Neural progenitor cell (in vitro differentiated cells): ENCODE measurements around the gene SUMF2. TPM values are rescaled to one million over a fixed set of nuclear protein-coding genes. Genes with fewer than 3 reads are reported as not detected.
"Not testable (repeated sequence)": the region's sequence is repeated elsewhere in the genome, so short reads cannot be mapped to it uniquely, and the experiment has no call there.

Experiments used
- DNase-seq: peaks from one replicate; pipeline ENCODE4 v3.0.0-alpha.2; 2016; ENCODE audit warnings: low spot score
- H2AFZ ChIP-seq: fragments of 200-600 bp; sonication (generic); replicated peaks from 2 replicates; pipeline ENCODE4 v1.6.1; 2016; ENCODE audit warnings: antibody characterized with exemption
- H3F3A ChIP-seq: fragments of 200-600 bp; sonication (generic); 2 replicates; pipeline ENCODE4 v1.6.1; 2016; ENCODE audit warnings: antibody characterized with exemption, low read depth
- H3K27ac ChIP-seq: fragments of 200-600 bp; sonication (generic); 2 replicates; pipeline ENCODE4 v1.5.1; 2016; ENCODE audit warnings: mild to moderate bottlenecking
- H3K27me3 ChIP-seq: fragments of 200-600 bp; sonication (generic); 2 replicates; pipeline ENCODE4 v1.6.1; 2016; ENCODE audit warnings: mild to moderate bottlenecking, moderate library complexity
- H3K36me3 ChIP-seq: fragments of 200-600 bp; sonication (generic); 2 replicates; pipeline ENCODE4 v1.5.1; 2016
- H3K4me1 ChIP-seq: fragments of 200-600 bp; sonication (generic); 2 replicates; pipeline ENCODE4 v1.6.1; 2016; ENCODE audit warnings: mixed run types
- H3K4me2 ChIP-seq: fragments of 200-600 bp; sonication (generic); 2 replicates; pipeline ENCODE4 v1.6.1; 2016
- H3K4me3 ChIP-seq: fragments of 200-600 bp; sonication (generic); 2 replicates; pipeline ENCODE4 v1.5.1; 2016
- H3K79me2 ChIP-seq: fragments of 200-600 bp; sonication (generic); 2 replicates; pipeline ENCODE4 v1.6.1; 2016; ENCODE audit warnings: low read depth
- H3K9ac ChIP-seq: fragments of 200-600 bp; sonication (generic); 2 replicates; pipeline ENCODE4 v1.6.1; 2016
- H3K9me3 ChIP-seq: fragments of 200-600 bp; sonication (generic); 2 replicates; pipeline ENCODE4 v1.5.1; 2016; ENCODE audit warnings: low read depth
- H4K20me1 ChIP-seq: fragments of 200-600 bp; sonication (generic); 2 replicates; pipeline ENCODE4 v1.6.1; 2016; ENCODE audit warnings: low read depth
- H3K27ac Mint-ChIP-seq: 3 replicates; pipeline ENCODE4 v1.8.0; 2021; ENCODE audit warnings: mixed read lengths
- H3K27me3 Mint-ChIP-seq: 2 replicates; pipeline ENCODE4 v1.8.0; 2022; ENCODE audit warnings: low read depth, mild to moderate bottlenecking, inconsistent platforms, moderate library complexity, mixed read lengths; ENCODE audit not compliant: insufficient read depth
- H3K36me3 Mint-ChIP-seq: 3 replicates; pipeline ENCODE4 v1.8.0; 2021; ENCODE audit warnings: mixed read lengths
- H3K4me1 Mint-ChIP-seq: 3 replicates; pipeline ENCODE4 v1.8.0; 2021; ENCODE audit warnings: mixed read lengths
- H3K4me3 Mint-ChIP-seq: 3 replicates; pipeline ENCODE4 v1.8.0; 2021; ENCODE audit warnings: mild to moderate bottlenecking, moderate library complexity, mixed read lengths
- H3K9me3 Mint-ChIP-seq: 3 replicates; pipeline ENCODE4 v1.8.0; 2020; ENCODE audit warnings: mixed read lengths
- CTCF ChIP-seq: fragments of 200-600 bp; sonication (generic); IDR thresholded peaks from 2 replicates; pipeline ENCODE4 v1.5.1; 2017; ENCODE audit warnings: antibody characterized with exemption, mild to moderate bottlenecking
- EZH2 ChIP-seq: fragments of 200-600 bp; sonication (generic); IDR thresholded peaks from 2 replicates; pipeline ENCODE4 v1.6.1; 2017; ENCODE audit warnings: antibody characterized with exemption, mild to moderate bottlenecking, moderate library complexity
- EZH2phosphoT487 ChIP-seq: fragments of 200-600 bp; sonication (generic); IDR thresholded peaks from 2 replicates; pipeline ENCODE4 v1.6.1; 2017; ENCODE audit warnings: antibody characterized with exemption
- total RNA-seq: library from RNA; depleted of rRNA; stranded (reverse); fragments of >200 nt; gene quantifications from 2 replicates; pipeline ENCODE4 v1.2.3, GENCODE V29; 2015; ENCODE audit warnings: low replicate concordance

Gene SUMF2
- total RNA-seq, 1 donor from 2014 or later: 76.1 TPM

GRCh38 chr7:56053993-56054392 is 10.1 kb upstream of the SUMF2 start:
- H3K27me3 Mint-ChIP-seq: peaks cover 5% of the 10 kb centered on the region
- H3F3A ChIP-seq: peaks cover 46% of the 10 kb centered on the region
- peak overlapping the region; percentile 62 for H3K4me3 Mint-ChIP-seq
- H4K20me1 ChIP-seq: peaks cover 36% of the 10 kb centered on the region
- H3K9me3 Mint-ChIP-seq: no peaks in the 10 kb centered on the region
- peaks cover 95% of the 10 kb centered on the region for H3K79me2 ChIP-seq
- no peak overlapping the region for H3K27ac Mint-ChIP-seq
- H3K27me3 ChIP-seq: no peaks in the 10 kb centered on the region
- no peak for TF ChIP-seq CTCF
- TF ChIP-seq EZH2phosphoT487: no peak
- TF ChIP-seq EZH2: no peak
- no peak for DNase-seq
- no peak overlapping the region for H3K9ac ChIP-seq
- peaks cover 27% of the 10 kb centered on the region for H3K4me1 Mint-ChIP-seq
- peaks cover 16% of the 10 kb centered on the region for H3K4me1 ChIP-seq
- H2AFZ ChIP-seq: no peak overlapping the region
- H3K4me3 ChIP-seq: no peak overlapping the region
- no peak overlapping the region for H3K27ac ChIP-seq
- peaks cover 24% of the 10 kb centered on the region for H3K36me3 Mint-ChIP-seq
- H3K36me3 ChIP-seq: peaks cover 36% of the 10 kb centered on the region
- H3K4me2 ChIP-seq: peak overlapping the region; percentile 4
- no peaks in the 10 kb centered on the region for H3K9me3 ChIP-seq

GRCh38 chr7:56062382-56062781 is 1.7 kb upstream of the SUMF2 start:
- Mint-ChIP-seq H3K36me3 (peaks cover 25% of the 10 kb centered on the region), H3K4me3 (no peak overlapping the region), H3K4me1 (peaks cover 4% of the 10 kb centered on the region), H3K9me3 (no peaks in the 10 kb centered on the region), H3K27me3 (no peaks in the 10 kb centered on the region), H3K27ac (no peak overlapping the region)
- H2AFZ ChIP-seq: no peak overlapping the region
- no peaks in the 10 kb centered on the region for H3K27me3 ChIP-seq
- no peak overlapping the region for H3K9ac ChIP-seq
- H4K20me1 ChIP-seq: peaks cover 19% of the 10 kb centered on the region
- H3K4me2 ChIP-seq: no peak overlapping the region
- H3K36me3 ChIP-seq: peaks cover 40% of the 10 kb centered on the region
- no peak for DNase-seq
- no peak for TF ChIP-seq CTCF
- no peak for TF ChIP-seq EZH2
- no peak for TF ChIP-seq EZH2phosphoT487
- no peaks in the 10 kb centered on the region for H3K4me1 ChIP-seq
- H3K79me2 ChIP-seq: peaks cover 48% of the 10 kb centered on the region
- H3K4me3 ChIP-seq: no peak overlapping the region
- no peaks in the 10 kb centered on the region for H3K9me3 ChIP-seq
- H3K27ac ChIP-seq: no peak overlapping the region
- H3F3A ChIP-seq: peaks cover 65% of the 10 kb centered on the region

- Mint-ChIP-seq H3K4me1 (peaks cover 4% of the 10 kb centered on the region), H3K27ac (no peak overlapping the region), H3K27me3 (no peaks in the 10 kb centered on the region), H3K9me3 (no peaks in the 10 kb centered on the region), H3K36me3 (peaks cover 21% of the 10 kb centered on the region), H3K4me3 (peak overlapping the region; percentile 93)
- Histone ChIP-seq H2AFZ (no peak overlapping the region), H3K27ac (peak overlapping the region; percentile 7), H3K79me2 (peaks cover 39% of the 10 kb centered on the region), H3K36me3 (peaks cover 32% of the 10 kb centered on the region), H3K4me1 (no peaks in the 10 kb centered on the region), H3K27me3 (no peaks in the 10 kb centered on the region), H3K4me3 (peak overlapping the region; percentile 78), H4K20me1 (peaks cover 19% of the 10 kb centered on the region), H3K9ac (no peak overlapping the region), H3K4me2 (peak overlapping the region; percentile 77), H3F3A (peaks cover 57% of the 10 kb centered on the region), H3K9me3 (no peaks in the 10 kb centered on the region)
- DNase-seq: no peak
- no peak for TF ChIP-seq CTCF
- no peak for TF ChIP-seq EZH2phosphoT487
- TF ChIP-seq EZH2: no peak
Observed at GRCh38 chr7:56063500-56063881, 595 bp upstream of the SUMF2 start.

GRCh38 chr7:56066376-56066775 is 2.3 kb downstream of the SUMF2 start:
- not testable (repeated sequence) for H3K27me3 ChIP-seq, H3K36me3 ChIP-seq

More at GRCh38 chr7:56066376-56066775, 2.3 kb downstream of the SUMF2 start:
- not testable (repeated sequence) for H3K4me3 ChIP-seq, H3K9me3 Mint-ChIP-seq, DNase-seq, H3K4me2 ChIP-seq, H3K27ac ChIP-seq, H2AFZ ChIP-seq, H3K4me1 ChIP-seq, H3K27ac Mint-ChIP-seq, H3K4me3 Mint-ChIP-seq, H3K9me3 ChIP-seq, H3K4me1 Mint-ChIP-seq, H3K9ac ChIP-seq, H3K27me3 Mint-ChIP-seq
- Histone ChIP-seq H3K79me2 (peaks cover 19% of the 10 kb centered on the region), H3F3A (peaks cover 31% of the 10 kb centered on the region), H4K20me1 (peaks cover 14% of the 10 kb centered on the region)
- peaks cover 27% of the 10 kb centered on the region for H3K36me3 Mint-ChIP-seq
